Mesendoderm (in vitro differentiated cells): ENCODE data around the gene PFAS.
A peak's percentile ranks its signal among the peaks of the same experiment; 100 is the strongest.
"Not testable (repeated sequence)": the region's sequence is repeated elsewhere in the genome, so short reads cannot be mapped to it uniquely, and the experiment has no call there.

Experiments used
- DNase-seq: peaks from one replicate; pipeline ENCODE4 v3.0.0; 2013
- H2AK5ac ChIP-seq: 2 replicates; pipeline ENCODE4 v1.6.1; 2013; ENCODE audit warnings: low read length, inconsistent platforms
- H2BK120ac ChIP-seq: 2 replicates; pipeline ENCODE4 v1.6.1; 2013; ENCODE audit warnings: low read depth, mild to moderate bottlenecking, low read length, moderate library complexity, mixed read lengths
- H2BK15ac ChIP-seq: replicated peaks from 2 replicates; pipeline ENCODE4 v1.6.1; 2013; ENCODE audit warnings: low read depth, mild to moderate bottlenecking, moderate library complexity
- H2BK5ac ChIP-seq: 2 replicates; pipeline ENCODE4 v1.6.1; 2013; ENCODE audit warnings: low read length, inconsistent platforms
- H3K18ac ChIP-seq: 2 replicates; pipeline ENCODE4 v1.6.1; 2013; ENCODE audit warnings: mild to moderate bottlenecking, low read length, mixed read lengths
- H3K23ac ChIP-seq: one replicate; pipeline ENCODE4 v1.6.1; 2013; ENCODE audit warnings: low read length
- H3K27ac ChIP-seq: 2 replicates; pipeline ENCODE4 v1.5.1; 2013; ENCODE audit warnings: low read depth, mild to moderate bottlenecking, inconsistent platforms, low read length, moderate library complexity
- H3K27me3 ChIP-seq: 2 replicates; pipeline ENCODE4 v1.6.1; 2013; ENCODE audit warnings: low read length, control low read depth, mild to moderate bottlenecking, inconsistent platforms; ENCODE audit not compliant: insufficient read depth, poor library complexity
- H3K36me3 ChIP-seq: 2 replicates; pipeline ENCODE4 v1.6.1; 2013; ENCODE audit warnings: low read length, inconsistent platforms; ENCODE audit not compliant: control insufficient read depth, insufficient read depth
- H3K4ac ChIP-seq: one replicate; pipeline ENCODE4 v1.6.1; 2013; ENCODE audit warnings: low read depth, mild to moderate bottlenecking, low read length, moderate library complexity
- H3K4me1 ChIP-seq: 2 replicates; pipeline ENCODE4 v1.6.1; 2013; ENCODE audit warnings: low read depth, low read length, inconsistent platforms; ENCODE audit not compliant: control insufficient read depth
- H3K4me2 ChIP-seq: 2 replicates; pipeline ENCODE4 v1.6.1; 2013; ENCODE audit warnings: low read length
- H3K4me3 ChIP-seq: 2 replicates; pipeline ENCODE4 v1.5.1; 2013; ENCODE audit warnings: mild to moderate bottlenecking, low read length
- H3K56ac ChIP-seq: one replicate; pipeline ENCODE4 v1.6.1; 2013; ENCODE audit warnings: low read length
- H3K79me1 ChIP-seq: 2 replicates; pipeline ENCODE4 v1.6.1; 2013; ENCODE audit warnings: low read length, inconsistent platforms
- H3K79me2 ChIP-seq: 2 replicates; pipeline ENCODE4 v1.6.1; 2013; ENCODE audit warnings: mild to moderate bottlenecking, low read length; ENCODE audit not compliant: control insufficient read depth, insufficient read depth
- H3K9ac ChIP-seq: 2 replicates; pipeline ENCODE4 v1.6.1; 2013; ENCODE audit warnings: low read length, inconsistent platforms
- H4K5ac ChIP-seq: one replicate; pipeline ENCODE4 v1.6.1; 2013; ENCODE audit warnings: low read length
- H4K8ac ChIP-seq: one replicate; pipeline ENCODE4 v1.6.1; 2013; ENCODE audit warnings: low read depth, mild to moderate bottlenecking, control low read depth, low read length, moderate library complexity
- WGBS: extraction: QIAGEN DNeasy Blood & Tissue Kit; methylation state at CpG from one replicate; pipeline ENCODE4 v1.1.7; 2013; ENCODE audit warnings: low lambda C conversion rate, missing lambda C conversion rate; ENCODE audit not compliant: insufficient coverage; ENCODE audit errors: extremely low coverage; 5-methylcytosine and 5-hydroxymethylcytosine counted together

Gene PFAS

DNA sequence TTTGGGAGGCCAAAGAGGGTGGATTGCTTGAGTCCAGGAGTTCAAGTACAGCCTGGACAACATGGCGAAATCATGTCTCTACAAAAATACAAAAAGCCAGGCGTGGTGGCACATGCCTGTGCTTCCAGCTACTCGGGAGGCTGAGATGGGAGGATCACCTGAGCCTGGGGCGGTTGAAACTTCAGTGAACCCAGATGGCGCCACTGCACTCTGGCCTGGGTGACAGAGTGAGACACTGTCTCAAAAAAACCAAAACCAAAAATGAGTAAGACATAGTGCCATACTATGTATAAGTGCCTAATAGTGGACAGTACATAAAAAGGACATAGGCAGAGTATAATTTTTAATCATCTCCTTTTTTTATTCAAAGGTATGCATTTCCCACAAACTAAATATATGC lies 5.3 kb upstream of the PFAS start:
- Histone ChIP-seq H3K4ac (no peak overlapping the region), H4K5ac (no peak overlapping the region), H3K56ac (no peak overlapping the region), H2AK5ac (no peak overlapping the region), H3K79me2 (peaks cover 10% of the 10 kb centered on the region), H3K79me1 (peaks cover 5% of the 10 kb centered on the region), H3K23ac (no peak overlapping the region), H3K9ac (no peak overlapping the region), H4K8ac (no peak overlapping the region), H3K36me3 (peaks cover 2% of the 10 kb centered on the region), H3K18ac (no peak overlapping the region), H2BK15ac (no peak overlapping the region), H2BK120ac (no peak overlapping the region), H2BK5ac (no peak overlapping the region), H3K4me3 (no peak overlapping the region), H3K4me2 (no peak overlapping the region), H3K27me3 (no peaks in the 10 kb centered on the region), H3K4me1 (no peaks in the 10 kb centered on the region), H3K27ac (no peak overlapping the region)
- WGBS, result no CpG with 5 or more reads among the region's 5 CpGs
- DNase-seq, result no peak

DNA sequence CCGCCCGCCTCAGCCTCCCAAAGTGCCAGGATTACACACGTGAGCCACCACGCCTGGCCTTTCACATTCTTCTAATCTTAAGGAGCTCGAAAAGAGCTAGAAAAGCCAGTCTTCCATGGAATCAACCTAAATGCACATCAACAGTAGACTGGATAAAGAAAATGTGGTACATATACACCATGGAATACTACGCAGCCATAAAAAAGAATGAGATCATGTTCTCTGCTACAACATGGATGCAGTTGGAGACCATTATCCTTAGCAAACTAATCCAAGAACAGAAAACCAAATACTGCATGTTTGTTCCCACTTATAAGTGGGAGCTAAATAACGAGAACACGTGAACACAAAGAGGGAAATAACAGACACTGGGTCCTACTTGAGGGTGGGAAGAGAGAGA lies 4.3 kb upstream of the PFAS start:
- no peak overlapping the region for H3K56ac ChIP-seq
- no peak overlapping the region for H3K4me3 ChIP-seq
- no peak overlapping the region for H2BK120ac ChIP-seq
- H3K23ac ChIP-seq, result no peak overlapping the region
- H3K9ac ChIP-seq, result no peak overlapping the region
- no CpG with 5 or more reads among the region's 8 CpGs for WGBS
- no peak overlapping the region for H3K4ac ChIP-seq
- no peak overlapping the region for H3K27ac ChIP-seq
- no peak overlapping the region for H2AK5ac ChIP-seq
- no peaks in the 10 kb centered on the region for H3K27me3 ChIP-seq
- no peak overlapping the region for H2BK15ac ChIP-seq
- H3K36me3 ChIP-seq, result peaks cover under 1% of the 10 kb centered on the region
- no peak for DNase-seq
- peaks cover 5% of the 10 kb centered on the region for H3K79me1 ChIP-seq
- H4K8ac ChIP-seq, result no peak overlapping the region
- no peak overlapping the region for H4K5ac ChIP-seq
- no peak overlapping the region for H3K18ac ChIP-seq
- H3K4me2 ChIP-seq, result no peak overlapping the region
- no peaks in the 10 kb centered on the region for H3K4me1 ChIP-seq
- no peak overlapping the region for H2BK5ac ChIP-seq
- H3K79me2 ChIP-seq, result peaks cover 15% of the 10 kb centered on the region

DNA sequence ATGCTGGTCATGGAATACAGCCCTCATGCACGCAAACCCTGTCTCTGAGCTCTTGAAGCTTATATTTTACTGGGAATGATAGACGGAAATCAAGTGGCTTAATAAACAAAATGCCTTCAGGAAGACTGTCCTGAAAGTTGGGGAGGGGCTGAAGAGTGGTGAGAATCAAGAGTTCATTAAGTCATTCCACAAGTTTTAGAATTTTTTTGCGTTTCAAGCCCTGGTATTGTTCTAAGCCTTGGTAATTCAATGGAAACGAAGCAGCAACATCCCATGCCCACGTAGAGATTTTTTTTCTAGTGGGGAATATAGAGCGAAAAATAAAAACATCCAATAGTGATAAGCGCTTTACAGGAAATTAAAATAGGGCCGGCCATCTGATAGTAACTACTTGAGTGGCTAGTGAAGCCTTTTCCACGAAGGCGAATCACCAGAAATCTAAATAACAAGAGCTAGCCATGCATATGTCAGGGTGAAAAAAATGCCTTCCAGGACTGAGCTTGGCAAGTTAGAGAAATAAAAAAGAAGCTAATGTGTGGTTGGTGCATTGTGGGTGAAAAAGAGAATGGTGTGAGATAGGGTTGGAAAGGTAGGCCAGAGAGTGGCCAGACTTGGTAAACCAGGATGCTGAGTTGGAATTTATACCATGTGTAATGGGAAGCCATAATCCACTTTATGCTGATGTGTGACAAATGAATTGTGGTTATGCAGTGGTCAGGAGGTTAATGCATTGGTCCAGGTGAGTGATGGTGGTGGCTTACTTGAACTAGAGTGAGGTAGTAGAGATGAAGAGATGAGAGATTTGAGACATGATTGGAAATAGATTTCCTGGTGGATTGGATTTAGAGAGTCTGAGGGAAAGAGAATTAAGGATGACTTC lies 772 bp downstream of the PFAS start:
- peaks cover 3% of the 10 kb centered on the region for H3K4me1 ChIP-seq
- no CpG with 5 or more reads among the region's 10 CpGs for WGBS
- no peak overlapping the region for H3K27ac ChIP-seq
- H3K4ac ChIP-seq, result peak overlapping the region; percentile 59
- peaks cover 6% of the 10 kb centered on the region for H3K79me1 ChIP-seq
- H2AK5ac ChIP-seq, result peak overlapping the region; percentile 47
- H3K4me2 ChIP-seq, result peak overlapping the region; percentile 8
- H3K9ac ChIP-seq, result peak overlapping the region; percentile 68
- peak overlapping the region; percentile 95 for H3K56ac ChIP-seq
- peaks cover 41% of the 10 kb centered on the region for H3K79me2 ChIP-seq
- peaks cover 2% of the 10 kb centered on the region for H3K36me3 ChIP-seq
- no peak overlapping the region for H2BK15ac ChIP-seq
- H3K27me3 ChIP-seq, result no peaks in the 10 kb centered on the region
- no peak overlapping the region for H4K5ac ChIP-seq
- H2BK120ac ChIP-seq, result no peak overlapping the region
- peak overlapping the region; percentile 93 for H3K4me3 ChIP-seq
- H3K18ac ChIP-seq, result peak overlapping the region; percentile 81
- DNase-seq, result no peak
- no peak overlapping the region for H4K8ac ChIP-seq
- no peak overlapping the region for H2BK5ac ChIP-seq
- no peak overlapping the region for H3K23ac ChIP-seq

DNA sequence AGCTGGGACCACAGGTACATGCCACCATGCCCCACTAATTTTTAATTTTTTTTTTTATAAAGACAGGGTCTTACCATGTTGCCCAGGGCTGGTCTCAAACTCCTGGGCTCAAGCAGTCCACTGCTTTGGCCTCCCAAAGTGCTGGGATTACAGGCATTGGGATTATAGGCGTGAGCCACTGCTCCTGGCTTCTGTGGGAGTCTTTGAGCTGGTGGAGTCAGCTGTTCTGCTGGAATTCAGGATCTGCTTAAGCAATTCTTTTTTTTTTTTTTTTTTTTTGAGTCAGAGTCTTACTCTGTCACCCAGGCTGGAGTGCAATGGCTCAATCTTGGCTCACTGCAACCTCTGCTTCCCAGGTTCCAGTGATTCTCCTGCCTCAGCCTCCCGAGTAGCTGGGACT lies 2.3 kb downstream of the PFAS start:
- not testable (repeated sequence) for H2AK5ac ChIP-seq, H4K8ac ChIP-seq, H2BK5ac ChIP-seq, H3K27me3 ChIP-seq, H3K27ac ChIP-seq, H2BK120ac ChIP-seq, H3K79me1 ChIP-seq, H3K36me3 ChIP-seq, H3K4ac ChIP-seq, H3K4me3 ChIP-seq, H3K4me2 ChIP-seq, DNase-seq, H3K18ac ChIP-seq, H3K4me1 ChIP-seq, H2BK15ac ChIP-seq, H3K9ac ChIP-seq, H3K56ac ChIP-seq, H4K5ac ChIP-seq, H3K23ac ChIP-seq
- peaks cover 36% of the 10 kb centered on the region for H3K79me2 ChIP-seq
- no CpG with 5 or more reads among the region's 2 CpGs for WGBS

DNA sequence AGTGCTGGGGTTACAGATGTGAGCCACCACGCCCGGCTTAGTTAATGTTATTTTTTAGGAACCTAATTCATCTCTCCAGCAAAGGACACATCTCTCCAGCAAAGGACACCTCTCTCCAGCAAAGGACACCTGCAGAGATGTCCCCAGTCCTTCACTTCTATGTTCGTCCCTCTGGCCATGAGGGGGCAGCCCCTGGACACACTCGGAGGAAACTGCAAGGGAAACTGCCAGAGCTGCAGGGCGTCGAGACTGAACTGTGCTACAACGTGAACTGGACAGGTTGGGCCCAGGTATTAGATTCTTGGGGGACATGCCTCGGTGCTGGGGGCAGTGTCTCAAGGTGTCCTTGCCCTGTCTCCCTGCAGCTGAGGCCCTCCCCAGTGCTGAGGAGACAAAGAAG lies 4.7 kb downstream of the PFAS start:
- WGBS, result no CpG with 5 or more reads among the region's 8 CpGs

More for the DNA sequence above, 4.7 kb downstream of the PFAS start:
- Histone ChIP-seq H4K5ac (no peak overlapping the region), H3K27me3 (no peaks in the 10 kb centered on the region), H3K23ac (no peak overlapping the region), H3K79me1 (peaks cover 2% of the 10 kb centered on the region), H3K79me2 (peaks cover 34% of the 10 kb centered on the region), H3K9ac (no peak overlapping the region), H3K4ac (no peak overlapping the region), H3K18ac (no peak overlapping the region), H2AK5ac (no peak overlapping the region), H4K8ac (no peak overlapping the region), H3K4me1 (peaks cover 3% of the 10 kb centered on the region), H3K36me3 (peaks cover 14% of the 10 kb centered on the region), H2BK5ac (no peak overlapping the region), H3K4me3 (no peak overlapping the region), H3K56ac (no peak overlapping the region), H2BK120ac (no peak overlapping the region), H2BK15ac (no peak overlapping the region), H3K4me2 (no peak overlapping the region), H3K27ac (no peak overlapping the region)
- DNase-seq, result peak; percentile 63
